Esophagus squamous epithelium (tissue), 5 donors: ENCODE data around the gene ANP32A. TPM values are rescaled to one million over a fixed set of nuclear protein-coding genes. Genes with fewer than 3 reads are reported as not detected.

Experiments used
- DNase-seq: peaks from one replicate; lab custom pipeline; 2025; lab: John Stamatoyannopoulos, UW
- H3K27ac ChIP-seq, 4 donors: fragments of 200-600 bp; sonication (generic); one replicate each; pipeline ENCODE4 v1.5.1; 2016 to 2019; ENCODE audit warnings: mild to moderate bottlenecking in 1 of 4
- H3K27me3 ChIP-seq, 4 donors: fragments of 200-600 bp; sonication (generic); 1 replicate in 3 of 4; 2 replicates in 1 of 4; pipeline versions ENCODE4 v1.5.1 to v1.6.0; 2017 to 2021; ENCODE audit warnings: antibody characterized with exemption in 1 of 4
- H3K36me3 ChIP-seq, 3 donors: fragments of 200-600 bp; sonication (generic); one replicate each; pipeline ENCODE4 v1.5.1; 2016 to 2019
- H3K4me1 ChIP-seq, 3 donors: fragments of 200-600 bp; sonication (generic); one replicate each; pipeline ENCODE4 v1.5.1; 2017 to 2019
- H3K4me3 ChIP-seq, 4 donors: fragments of 200-600 bp; sonication (generic); 1 replicate in 3 of 4; 2 replicates in 1 of 4; pipeline ENCODE4 v1.5.1; 2016 to 2019; ENCODE audit warnings: mild to moderate bottlenecking in 2 of 4, moderate library complexity in 1 of 4
- H3K9me3 ChIP-seq, 3 donors: fragments of 200-600 bp; sonication (generic); one replicate each; pipeline ENCODE4 v1.5.1; 2016 to 2019
- CTCF ChIP-seq, 6 experiments: fragments of 450-650 bp in 4 of 6; fragments of 200-600 bp in 2 of 6; sonication (generic) in 2 of 6; IDR thresholded peaks; one replicate each; pipeline ENCODE4 v1.5.1; 2016 to 2019; ENCODE audit warnings: antibody characterized with exemption in 6 of 6, mild to moderate bottlenecking in 4 of 6, moderate library complexity in 4 of 6
- POLR2A ChIP-seq, 4 donors: fragments of 450-650 bp; IDR thresholded peaks; one replicate each; pipeline ENCODE4 v1.6.1; 2017; ENCODE audit warnings: antibody characterized with exemption in 4 of 4, mild to moderate bottlenecking in 4 of 4, moderate library complexity in 3 of 4
- WGBS, 2 donors: methylation state at CpG; one replicate each; pipeline ENCODE4 v1.1.5; 2018; 5-methylcytosine and 5-hydroxymethylcytosine counted together
- intact Hi-C: fragments of 100-400 bp; cut with DNase I; formaldehyde crosslinking; loops from one replicate; pipeline ENCODE4 v1.15.0; 2022
- total RNA-seq, 4 donors: library from RNA; depleted of rRNA; stranded (reverse); fragments of >200 nt; gene quantifications; one replicate each; pipeline ENCODE4 v1.1.0, GENCODE V29; 2016
- donor health status: DM: yes; HTN: yes; CAD: no.

The ANP32A gene
- total RNA-seq, 4 donors from 2014 or later, result 40.1 to 71.5 (median 43.8) TPM

DNA sequence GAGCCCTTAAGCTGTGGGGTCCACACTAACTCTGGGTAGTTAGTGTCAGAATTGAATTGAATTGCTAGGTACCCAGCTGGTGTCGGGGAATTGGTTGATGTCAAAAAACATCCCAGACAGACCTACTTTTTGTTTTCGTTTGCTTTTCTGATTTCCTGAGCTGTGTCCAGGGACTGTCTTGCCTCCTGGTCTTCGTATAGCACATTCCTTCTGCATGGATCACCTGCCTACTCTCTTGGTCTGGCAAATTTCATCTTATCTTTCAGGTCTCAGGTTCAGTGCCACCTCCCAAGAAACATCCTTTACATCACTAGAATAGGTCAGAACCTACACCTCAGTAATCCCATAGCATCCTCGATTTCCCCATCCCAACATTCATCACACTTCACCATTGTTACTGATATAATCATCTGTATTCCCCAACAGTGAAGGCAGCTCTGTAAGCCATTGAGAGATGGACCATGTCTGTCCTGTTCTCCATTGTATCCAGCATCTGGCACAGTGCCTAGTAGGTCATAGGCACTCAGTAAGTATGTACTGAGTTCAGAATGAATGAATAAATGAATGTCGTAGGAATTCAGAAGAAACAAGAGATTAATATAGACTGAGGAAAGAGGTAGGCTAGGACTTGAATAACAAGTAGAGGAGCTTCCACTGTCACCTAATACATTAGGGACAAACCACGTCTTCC, 81.2 kb downstream of the ANP32A start:
- DNase-seq, result no peak
- Histone ChIP-seq H3K4me3 (no peak overlapping the region), H3K4me1 (no peaks in the 10 kb centered on the region), H3K36me3 (no peaks in the 10 kb centered on the region), H3K27ac (no peak overlapping the region), H3K9me3 (no peaks in the 10 kb centered on the region), H3K27me3 (no peaks in the 10 kb centered on the region)
- intact Hi-C loops, result no loop called here
- TF ChIP-seq POLR2A (IDR thresholded peaks at IDR 0.05) (no peak), CTCF (IDR thresholded peaks at IDR 0.05) (no peak)
- 63 to 74% methylated on average over 6 of the region's 6 CpGs for WGBS, 2 donors

DNA sequence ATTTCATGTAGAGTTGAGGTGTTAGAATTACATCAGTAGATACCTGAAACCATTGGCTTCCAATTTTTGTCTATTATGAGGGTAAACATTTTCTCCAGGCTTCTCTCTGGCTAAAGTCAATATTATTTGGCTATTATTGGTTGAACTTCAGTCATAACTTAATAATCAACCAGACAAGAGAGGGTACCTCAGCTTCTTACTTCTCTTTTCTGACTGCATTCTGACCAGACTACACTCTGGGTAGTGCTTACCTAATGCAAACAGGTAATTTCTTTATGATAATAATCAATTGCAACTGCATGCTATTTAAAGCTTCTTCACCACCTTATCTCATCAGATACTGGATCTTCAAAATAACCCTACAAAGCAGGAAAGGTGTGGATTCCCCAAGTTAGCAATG, 85.1 kb downstream of the ANP32A start:
- intact Hi-C loops, result no loop called here
- TF ChIP-seq POLR2A (IDR thresholded peaks at IDR 0.05), result no peak
- TF ChIP-seq CTCF (IDR thresholded peaks at IDR 0.05), result no peak
- no peaks in the 10 kb centered on the region for H3K9me3 ChIP-seq
- H3K4me3 ChIP-seq, result no peak overlapping the region
- H3K4me1 ChIP-seq, result peaks cover 0 to 12% (median 0%) of the 10 kb centered on the region in 3 donors
- no peak for DNase-seq
- H3K36me3 ChIP-seq, result no peaks in the 10 kb centered on the region
- H3K27me3 ChIP-seq, result peaks cover 0 to 22% (median 0%) of the 10 kb centered on the region in 4 donors
- H3K27ac ChIP-seq, result no peak overlapping the region

- Histone ChIP-seq H3K4me3 (no peak overlapping the region), H3K27me3 (peaks cover 0 to 29% (median 0%) of the 10 kb centered on the region in 4 donors), H3K27ac (no peak overlapping the region), H3K4me1 (peaks cover 0 to 19% (median 5%) of the 10 kb centered on the region in 3 donors), H3K9me3 (no peaks in the 10 kb centered on the region), H3K36me3 (no peaks in the 10 kb centered on the region)
- intact Hi-C loops, result loop anchor here (5.0 kb wide), 1 partner anchor 142 kb away; no protein-coding TSS in a partner anchor
- DNase-seq, result no peak
- TF ChIP-seq POLR2A (IDR thresholded peaks at IDR 0.05) (no peak), CTCF (IDR thresholded peaks at IDR 0.05) (no peak)
Measured at GRCh38 chr15:68734881-68735280, 85.8 kb downstream of the ANP32A start.

- Histone ChIP-seq H3K4me3 (no peak overlapping the region), H3K9me3 (no peaks in the 10 kb centered on the region), H3K27me3 (peaks cover 0 to 34% (median 0%) of the 10 kb centered on the region in 4 donors), H3K27ac (no peak overlapping the region), H3K36me3 (no peaks in the 10 kb centered on the region), H3K4me1 (peaks cover 0 to 23% (median 6%) of the 10 kb centered on the region in 3 donors)
- intact Hi-C loops, result loop anchor here (5.0 kb wide), 1 partner anchor 143 kb away; no protein-coding TSS in a partner anchor
- no peak for DNase-seq
- TF ChIP-seq CTCF (IDR thresholded peaks at IDR 0.05) (no peak), POLR2A (IDR thresholded peaks at IDR 0.05) (no peak)
Measured at GRCh38 chr15:68734352-68734751, 86.3 kb downstream of the ANP32A start.

DNA sequence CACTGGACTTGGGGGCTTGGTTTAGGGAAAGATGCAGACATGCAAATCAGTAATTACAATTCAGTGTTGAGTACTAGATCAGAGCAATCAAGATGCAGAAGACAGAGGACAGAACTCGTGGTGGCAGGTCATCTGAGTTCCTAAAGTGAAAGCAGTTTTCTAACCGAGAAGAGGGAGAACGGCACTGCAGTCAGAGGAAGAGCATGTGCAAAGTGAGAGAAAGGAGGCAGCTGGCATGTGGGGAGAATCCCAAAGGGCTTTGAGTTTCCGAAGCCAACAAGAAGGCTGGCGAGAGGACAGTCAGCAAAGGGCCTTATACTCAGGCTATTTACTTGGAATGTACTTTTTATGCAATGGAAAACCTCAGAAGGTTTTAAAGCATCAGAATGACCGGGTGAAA, 87.0 kb downstream of the ANP32A start:
- 22 to 40% methylated on average over 6 of the region's 6 CpGs for WGBS, 2 donors
- intact Hi-C loops, result loop anchor here (5.0 kb wide), 1 partner anchor 144 kb away; no protein-coding TSS in a partner anchor
- H3K27ac ChIP-seq, result no peak overlapping the region
- no peak for DNase-seq
- no peak overlapping the region for H3K4me3 ChIP-seq
- no peak for TF ChIP-seq POLR2A (IDR thresholded peaks at IDR 0.05)
- no peak for TF ChIP-seq CTCF (IDR thresholded peaks at IDR 0.05)
- peaks cover 0 to 23% (median 6%) of the 10 kb centered on the region in 3 donors for H3K4me1 ChIP-seq
- no peaks in the 10 kb centered on the region for H3K9me3 ChIP-seq
- H3K36me3 ChIP-seq, result no peaks in the 10 kb centered on the region
- H3K27me3 ChIP-seq, result peaks cover 0 to 39% (median 0%) of the 10 kb centered on the region in 4 donors
